CD4-positive, alpha-beta T cell treated with Interleukin-2 at 100 ng/mL for 4 hours (primary cell): ENCODE results near the gene LRRC39.

Source experiments
- DNase-seq: peaks from one replicate; pipeline ENCODE4 v3.0.0-alpha.2; 2020; ENCODE audit warnings: low spot score

Gene LRRC39

DNA sequence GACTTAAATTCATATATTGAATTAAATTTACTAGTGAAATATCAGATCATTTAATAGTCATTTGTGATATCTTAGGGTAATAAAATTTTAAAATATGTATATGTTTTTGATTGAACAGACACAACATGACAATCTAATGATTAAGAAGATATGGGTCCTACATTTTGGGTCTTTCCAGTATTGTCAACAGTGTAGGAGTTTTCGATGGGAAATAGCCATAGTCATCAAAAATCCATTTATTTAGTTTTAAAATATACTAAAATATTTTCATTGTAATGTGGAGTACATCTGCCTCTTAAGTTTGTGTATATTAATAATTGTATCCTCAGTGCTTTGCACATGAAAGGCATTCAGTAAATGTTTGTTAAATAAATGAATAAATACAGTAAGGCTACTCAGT is 31.1 kb downstream of the LRRC39 start:
- no peak for DNase-seq

GRCh38 chr1:100145116-100145515 is 32.9 kb downstream of the LRRC39 start:
- DNase-seq: no peak

DNA sequence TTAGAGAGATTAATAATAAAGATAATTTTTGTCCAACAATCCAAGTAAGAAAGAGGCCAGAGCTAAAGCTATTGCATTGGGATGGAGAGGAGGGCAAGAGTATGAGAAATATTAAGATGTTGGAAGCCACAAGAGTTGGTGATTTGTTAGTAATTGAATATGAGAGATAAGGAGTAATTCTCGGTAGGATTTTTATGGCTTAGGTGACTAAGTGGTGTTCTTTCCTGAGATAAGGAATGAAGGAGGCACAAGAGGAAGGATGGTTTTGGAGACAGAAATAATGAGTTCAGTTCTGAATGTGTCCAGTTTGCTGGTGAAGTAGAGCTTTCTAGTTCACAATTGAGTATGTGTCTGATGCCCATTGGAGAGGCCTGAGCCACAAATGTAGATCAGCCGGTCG is 35.7 kb downstream of the LRRC39 start:
- DNase-seq: no peak

DNA sequence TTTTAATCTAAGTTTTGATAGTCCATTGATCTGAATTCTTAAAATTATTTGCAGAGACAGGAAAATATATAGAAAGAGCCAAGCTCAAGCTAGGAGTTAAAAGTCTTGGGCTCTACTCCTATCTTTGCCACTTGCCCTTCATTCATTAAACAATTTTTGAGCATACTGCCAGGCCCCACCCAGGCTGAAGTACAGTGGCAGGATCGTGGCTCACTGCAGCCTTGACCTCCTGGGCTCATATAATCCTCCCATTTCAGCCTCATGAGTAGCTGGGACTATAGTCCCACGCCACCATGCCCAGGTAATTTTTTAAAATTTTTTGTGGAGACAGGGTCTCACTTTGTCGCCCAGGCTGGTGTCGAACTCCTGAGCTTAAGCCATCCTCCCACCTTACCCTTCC is 36.9 kb downstream of the LRRC39 start:
- DNase-seq: no peak

DNA sequence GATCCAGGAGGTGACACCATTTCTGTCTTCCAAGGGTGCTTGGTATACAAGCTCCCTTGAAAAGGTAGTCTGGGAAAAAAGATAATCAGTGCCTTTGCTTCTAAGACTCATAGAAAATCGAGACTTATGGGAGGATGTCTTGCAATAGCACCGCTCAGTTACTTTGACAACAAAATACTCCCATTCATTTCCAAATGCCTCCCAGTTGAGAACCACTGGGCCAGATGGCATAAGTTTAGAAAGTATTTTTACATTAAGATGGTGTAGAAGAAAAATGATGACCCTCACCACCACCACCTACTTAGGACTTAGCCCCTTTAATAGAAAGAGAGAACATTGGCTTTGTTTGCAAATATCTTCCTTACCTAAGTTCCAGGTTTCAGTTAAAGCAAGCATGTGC is 40.5 kb downstream of the LRRC39 start:
- DNase-seq: no peak

- no peak for DNase-seq
Observed at GRCh38 chr1:100134872-100135271, 43.2 kb downstream of the LRRC39 start.

GRCh38 chr1:100132566-100133477 is 45.2 kb downstream of the LRRC39 start, which contains the start of the genes SASS6 and TRMT13:
SASS6 (minus strand) TSS chr1:100132930; CDS start chr1:100132814, 116 bp downstream.
TRMT13 (plus strand) TSS chr1:100133163; CDS start chr1:100133169, 6 bp downstream.
- peak; percentile 97 for DNase-seq

GRCh38 chr1:100131623-100132022 is 46.4 kb downstream of the LRRC39 start:
- DNase-seq: no peak

DNA sequence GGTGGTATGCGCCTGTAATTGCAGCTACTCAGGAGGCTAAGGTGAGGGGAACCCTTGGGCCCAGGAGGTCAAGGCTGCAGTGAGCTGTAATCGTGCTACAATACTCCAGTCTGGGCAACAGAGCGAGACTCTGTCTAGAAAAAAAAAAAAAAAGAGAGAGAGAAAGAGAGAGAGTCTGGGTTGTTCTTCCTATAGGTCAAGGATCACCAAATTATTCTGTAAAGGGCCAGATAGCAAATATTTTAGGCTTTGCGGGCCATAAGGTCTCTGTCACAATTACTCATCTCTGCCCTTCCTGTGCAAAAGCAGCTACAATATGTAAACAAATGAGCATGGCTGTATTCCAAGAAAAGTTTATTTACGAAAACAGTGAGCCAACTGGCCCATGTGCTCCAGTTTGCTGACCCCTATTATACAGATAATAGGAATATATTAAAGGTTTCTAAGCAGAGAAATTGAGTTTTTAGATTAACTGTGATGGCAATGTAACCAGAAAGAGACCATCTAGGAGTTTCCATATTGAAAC is 47.4 kb downstream of the LRRC39 start:
- DNase-seq: no peak

- DNase-seq: no peak
Observed at GRCh38 chr1:100127226-100127625, 50.8 kb downstream of the LRRC39 start.

DNA sequence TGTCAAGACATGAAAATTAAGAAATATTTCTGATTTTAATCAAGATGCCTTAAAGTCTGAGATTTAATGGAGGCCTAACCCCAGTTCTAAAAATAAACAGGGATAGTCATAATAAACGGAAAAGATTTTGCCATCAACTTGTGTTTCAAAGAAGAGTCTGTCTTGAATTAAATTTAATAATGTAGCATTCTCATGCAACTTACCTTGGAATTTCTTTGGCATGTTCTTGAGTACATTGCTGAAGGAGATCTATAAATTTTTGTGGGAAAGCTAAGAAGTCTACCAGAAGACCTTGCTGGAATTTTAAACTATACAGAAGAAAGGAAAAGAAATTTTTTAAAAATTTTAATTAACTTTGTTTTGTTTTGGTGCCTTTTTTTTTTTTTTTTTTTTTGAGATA is 55.9 kb downstream of the LRRC39 start:
- no peak for DNase-seq

DNA sequence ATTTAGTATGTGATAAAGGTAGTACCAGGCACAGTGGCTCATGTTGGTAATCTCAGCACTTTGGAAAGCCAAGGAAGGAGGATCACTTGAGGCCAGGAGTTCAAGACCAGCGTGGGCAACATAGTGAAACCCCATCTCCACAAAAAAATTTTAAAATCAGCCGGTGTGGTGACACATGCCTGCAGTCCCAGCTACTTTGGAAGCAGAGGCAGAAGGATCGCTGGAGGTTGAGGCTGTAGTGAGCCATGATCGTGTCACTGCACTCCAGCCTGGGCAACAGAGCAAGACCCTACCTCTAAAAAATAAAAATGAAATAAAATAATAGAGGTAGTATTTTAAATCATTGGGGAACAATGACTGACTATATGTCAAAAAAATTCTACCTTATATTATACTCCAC is 62.5 kb downstream of the LRRC39 start:
- no peak for DNase-seq

DNA sequence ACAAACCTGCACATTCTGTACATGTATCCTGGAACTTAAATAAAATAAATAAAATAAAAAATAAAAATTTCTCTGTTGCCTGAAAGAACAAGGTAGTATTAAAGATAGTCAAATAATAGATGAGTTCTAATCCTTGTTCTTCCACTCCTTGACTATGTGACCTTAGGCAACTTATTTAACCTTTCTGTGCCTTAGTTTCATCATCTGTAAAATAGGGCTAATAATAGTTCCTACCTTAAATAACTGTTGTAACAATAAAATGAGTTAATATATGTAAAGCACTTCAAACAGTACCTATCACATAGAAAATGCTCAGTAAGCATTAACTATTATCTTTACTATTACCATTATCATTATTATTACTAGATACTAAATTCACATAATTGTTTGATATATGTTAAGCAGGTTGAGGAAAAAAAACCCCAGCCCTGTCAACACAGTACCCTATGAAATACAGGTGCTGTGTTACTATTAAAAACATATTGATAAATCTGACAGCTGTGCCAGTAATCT is 68.4 kb downstream of the LRRC39 start:
- DNase-seq: no peak

DNA sequence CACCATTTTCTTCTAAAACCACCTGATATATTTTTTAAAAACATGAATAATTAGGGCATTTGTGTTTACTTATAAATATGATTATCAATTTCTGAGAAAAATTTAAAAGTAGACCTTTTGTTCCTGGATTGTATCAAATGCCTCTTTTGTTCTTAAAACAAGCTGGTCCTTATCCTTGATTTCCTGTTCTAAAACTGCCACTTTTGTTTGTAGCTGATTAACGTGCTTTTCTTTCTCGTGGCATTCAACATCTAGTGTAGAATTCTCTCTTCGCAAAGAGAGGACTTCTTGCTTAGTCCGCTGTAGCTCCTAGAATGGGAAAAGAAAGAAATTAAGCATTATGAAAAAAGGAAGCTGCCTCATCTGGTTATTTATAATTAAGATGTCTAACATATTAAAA is 70.4 kb downstream of the LRRC39 start:
- DNase-seq: no peak

- no peak for DNase-seq
Observed at GRCh38 chr1:100101564-100101963, 76.5 kb downstream of the LRRC39 start.

DNA sequence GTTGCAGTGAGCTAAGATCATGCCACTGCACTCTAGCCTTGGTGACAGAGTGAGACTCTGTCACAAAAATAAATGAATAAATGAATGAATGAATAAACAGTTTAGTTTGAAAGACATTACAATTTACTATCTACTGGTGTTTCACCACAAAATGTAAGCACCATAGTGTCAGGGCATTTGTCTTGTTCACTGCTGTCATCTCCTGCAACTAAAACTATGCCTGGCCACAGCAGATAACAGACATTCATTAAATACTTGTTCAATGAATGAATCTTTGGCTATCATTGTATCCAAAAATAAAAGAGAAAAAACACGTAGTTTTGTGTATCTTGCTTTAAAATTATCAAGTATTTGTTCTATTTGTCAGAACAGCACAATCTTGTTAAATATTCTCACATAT is 77.9 kb downstream of the LRRC39 start:
- no peak for DNase-seq
